HepG2 (cell line): Measurements from ENCODE around the gene CNTN5. TPM values are rescaled to one million over a fixed set of nuclear protein-coding genes. Genes with fewer than 3 reads are reported as not detected.

Source experiments
- ATAC-seq: fragments of 200-7000 bp; cut with Tn5 transposase; 3 replicates; pipeline ENCODE4 v1.9.1; 2020; ENCODE audit warnings: mild to moderate bottlenecking, moderate library complexity
- BruUV-seq: library from RNA; stranded (reverse); fragments of 400-500 nt; replicated peaks from 2 replicates; lab custom pipeline; 2021; lab: Mats Ljungman, UMichigan
- CTCF ChIA-PET: fragments of 300-600 bp; formaldehyde crosslinking; extraction: SDS; loops from one replicate; lab custom pipeline; 2021; ENCODE audit warnings: low total read pairs, inconsistent platforms, low intra/inter-chr PET ratio; lab: Yijun Ruan, JAX
- POLR2A ChIA-PET: fragments of 350-600 bp; sonication (Branson Sonifier 250); formaldehyde crosslinking; loops from one replicate; lab custom pipeline; 2020; ENCODE audit warnings: antibody characterized with exemption, inconsistent platforms; lab: Yijun Ruan, JAX
- DNase-seq: peaks from one replicate; pipeline ENCODE4 v3.0.0-alpha.2; 2015; ENCODE audit warnings: low spot score
- FAIRE-seq: peaks from 3 replicates; lab custom pipeline; 2011; peaks lifted over from hg19 to GRCh38; lab: Jason Lieb, UNC
- H2AFZ ChIP-seq: one replicate; pipeline ENCODE4 v1.6.1; 2011; ENCODE audit warnings: low read length, inconsistent platforms
- H3K27ac ChIP-seq: fragments of 300-600 bp; 3 replicates; pipeline ENCODE4 v1.8.0; 2011; ENCODE audit warnings: mixed run types, mild to moderate bottlenecking, mixed read lengths, low read length, inconsistent platforms; ENCODE audit not compliant: insufficient read depth; ENCODE audit errors: extremely low read length
- H3K27me3 ChIP-seq, 2 experiments: fragments of 200-600 bp in 1 of 2; 2 replicates in 1 of 2; 3 replicates in 1 of 2; pipeline versions ENCODE4 v1.6.0 to v1.8.0; 2011; ENCODE audit warnings: low read length in 2 of 2, mild to moderate bottlenecking in 2 of 2, moderate library complexity in 2 of 2, inconsistent platforms in 1 of 2; ENCODE audit not compliant: insufficient read depth in 2 of 2, control insufficient read depth in 1 of 2
- H3K36me3 ChIP-seq, 2 experiments: fragments of 200-600 bp in 1 of 2; replicated peaks in 1 of 2; 2 replicates in 1 of 2; 3 replicates in 1 of 2; pipeline versions ENCODE4 v1.5.1 to v1.8.0; 2011; ENCODE audit warnings: low read length in 2 of 2, inconsistent platforms in 1 of 2; ENCODE audit not compliant: insufficient read depth in 2 of 2, control insufficient read depth in 1 of 2
- H3K4me1 ChIP-seq: 2 replicates; pipeline ENCODE4 v1.5.1; 2012; ENCODE audit warnings: low read length, inconsistent platforms; ENCODE audit not compliant: insufficient read depth
- H3K4me2 ChIP-seq: 2 replicates; pipeline ENCODE4 v1.6.0; 2011; ENCODE audit warnings: low read depth, low read length, inconsistent platforms
- H3K4me3 ChIP-seq, 3 experiments: fragments of 200-600 bp in 1 of 3; sonication (generic), shearing (Covaris generic) in 1 of 3; replicated peaks in 1 of 3; 2 replicates each; pipeline ENCODE4 v1.5.1; 2011 to 2016; ENCODE audit warnings: low read length in 3 of 3, inconsistent platforms in 2 of 3, low read depth in 2 of 3, mild to moderate bottlenecking in 2 of 3, control low read depth in 1 of 3, mixed read lengths in 1 of 3; ENCODE audit not compliant: insufficient read depth in 1 of 3
- H3K79me2 ChIP-seq: one replicate; pipeline ENCODE4 v1.6.1; 2011; ENCODE audit warnings: low read length, inconsistent platforms; ENCODE audit not compliant: insufficient read depth
- H3K9ac ChIP-seq: 2 replicates; pipeline ENCODE4 v1.6.0; 2011; ENCODE audit warnings: mild to moderate bottlenecking, low read depth, low read length, inconsistent platforms; ENCODE audit not compliant: insufficient read depth
- H3K9me3 ChIP-seq: 2 replicates; pipeline ENCODE4 v1.5.1; 2012; ENCODE audit warnings: mild to moderate bottlenecking, low read length
- H4K20me1 ChIP-seq: 2 replicates; pipeline ENCODE4 v1.6.0; 2011; ENCODE audit warnings: inconsistent platforms, mild to moderate bottlenecking, low read length, moderate library complexity; ENCODE audit not compliant: insufficient read depth
- AHR ChIP-seq: IDR thresholded peaks from 2 replicates; pipeline ENCODE4 v1.6.1; 2018; ENCODE audit warnings: missing genetic modification reagents, missing compliant biosample characterization
- MAFK ChIP-seq, 2 experiments: IDR thresholded peaks in 1 of 2; conservative IDR thresholded peaks in 1 of 2; 2 replicates each; pipeline ENCODE4 v1.6.1; 2011; ENCODE audit warnings: improper control_type of control experiment in 2 of 2, low read length in 2 of 2
- MATR3 ChIP-seq: sonication (generic); formaldehyde crosslinking; IDR thresholded peaks from 2 replicates; pipeline ENCODE4 v1.4.0; 2020; ENCODE audit warnings: missing genetic modification reagents
- NFYB ChIP-seq: sonication (generic); formaldehyde crosslinking; IDR thresholded peaks from 2 replicates; pipeline ENCODE4 v1.4.0; 2020; ENCODE audit warnings: missing genetic modification reagents
- PTBP1 ChIP-seq: fragments of 200-400 bp; formaldehyde crosslinking; IDR thresholded peaks from 2 replicates; pipeline ENCODE4 v1.6.1; 2018; ENCODE audit warnings: low read length, low read depth; ENCODE audit not compliant: poor library complexity, severe bottlenecking
- TCF7L2 ChIP-seq: IDR thresholded peaks from 2 replicates; pipeline ENCODE4 v1.6.1; 2011; ENCODE audit warnings: mild to moderate bottlenecking, low read depth, low read length, moderate library complexity
- ZFP82 ChIP-seq: sonication (generic); formaldehyde crosslinking; IDR thresholded peaks from 2 replicates; pipeline ENCODE4 v1.5.1; 2020; ENCODE audit warnings: mild to moderate bottlenecking, missing genetic modification reagents, borderline replicate concordance
- ZIK1 ChIP-seq: sonication (generic); formaldehyde crosslinking; IDR thresholded peaks from 2 replicates; pipeline ENCODE4 v1.5.0; 2020; ENCODE audit warnings: mild to moderate bottlenecking, low read depth, missing genetic modification reagents, borderline replicate concordance
- ZNF136 ChIP-seq: sonication (generic); formaldehyde crosslinking; IDR thresholded peaks from 2 replicates; pipeline ENCODE4 v1.8.1; 2022; ENCODE audit warnings: low read depth, mild to moderate bottlenecking, moderate library complexity, missing genetic modification reagents
- ZNF224 ChIP-seq: sonication (generic); formaldehyde crosslinking; IDR thresholded peaks from 2 replicates; pipeline ENCODE4 v1.5.0; 2020; ENCODE audit warnings: mild to moderate bottlenecking, missing genetic modification reagents
- ZNF256 ChIP-seq: sonication (generic); formaldehyde crosslinking; conservative IDR thresholded peaks from 2 replicates; pipeline ENCODE4 v1.4.0; 2020; ENCODE audit warnings: missing genetic modification reagents
- ZNF850 ChIP-seq: sonication (generic); formaldehyde crosslinking; conservative IDR thresholded peaks from 2 replicates; pipeline ENCODE4 v1.9.0; 2021; ENCODE audit warnings: mild to moderate bottlenecking, missing genetic modification reagents
- WGBS: methylation state at CpG from one replicate; pipeline ENCODE4 v1.1.6; 2017; ENCODE audit warnings: low lambda C conversion rate; 5-methylcytosine and 5-hydroxymethylcytosine counted together
- in situ Hi-C: cut with HindIII; loops from 2 replicates; pipeline ENCODE4 v1.10.0; 2017; ENCODE audit warnings: low pct_unique_long_range_greater_than_20kb; ENCODE audit not compliant: extremely low pct_ligation_motif_present
- intact Hi-C: fragments of 100-400 bp; cut with micrococcal nuclease; formaldehyde crosslinking; loops from one replicate; pipeline ENCODE4 v1.10.0; 2022; ENCODE audit not compliant: unreplicated experiment
- polyA plus RNA-seq, 8 experiments: library from polyadenylated mRNA; depleted of rRNA in 3 of 8; stranded (reverse) in 7 of 8; unstranded in 1 of 8; fragments of >200 nt; fragmentation: Illumina TruSeq in 4 of 8; extraction: Trizol in 4 of 8; gene quantifications; 2 replicates each; pipeline versions ENCODE4 v1.2.1 to v1.2.3, GENCODE V29; 2011 to 2016; ENCODE audit warnings: low read depth in 4 of 8, missing spikeins in 1 of 8, mixed read lengths in 1 of 8; ENCODE audit not compliant: insufficient read depth in 1 of 8
- total RNA-seq, 5 experiments: library from RNA; depleted of rRNA; stranded (reverse); fragments of >200 nt; fragmentation: Illumina TruSeq; extraction: Trizol; gene quantifications; 2 replicates each; pipeline ENCODE4 v1.2.3, GENCODE V29; 2016; ENCODE audit warnings: low read depth in 1 of 5
- TF ChIP-seq, protein P1 (sequence below): sonication (generic); formaldehyde crosslinking; IDR thresholded peaks from 2 replicates; pipeline ENCODE4 v1.5.0; 2020; ENCODE audit warnings: mild to moderate bottlenecking, missing genetic modification reagents
- TF ChIP-seq, protein P2 (sequence below): fragments of 450-650 bp; IDR thresholded peaks from 2 replicates; pipeline ENCODE4 v1.6.1; 2017
- TF ChIP-seq, protein P3 (sequence below): sonication (generic); formaldehyde crosslinking; IDR thresholded peaks from 2 replicates; pipeline ENCODE4 v1.4.0; 2020; ENCODE audit warnings: mild to moderate bottlenecking, missing genetic modification reagents
- TF ChIP-seq, protein P4 (sequence below): IDR thresholded peaks from 2 replicates; pipeline ENCODE4 v1.6.1; 2016; ENCODE audit warnings: low read depth, control low read depth
- TF ChIP-seq, protein P5 (sequence below): sonication (generic); formaldehyde crosslinking; IDR thresholded peaks from 2 replicates; pipeline ENCODE4 v1.4.0; 2020; ENCODE audit warnings: missing genetic modification reagents; ENCODE audit errors: not compliant biosample characterization

Gene CNTN5
- total and polyA plus RNA-seq, 2 of the 13 experiments (the other 11 are each of a cell fraction or from before 2014, with no cell fraction given) = not detected

DNA sequence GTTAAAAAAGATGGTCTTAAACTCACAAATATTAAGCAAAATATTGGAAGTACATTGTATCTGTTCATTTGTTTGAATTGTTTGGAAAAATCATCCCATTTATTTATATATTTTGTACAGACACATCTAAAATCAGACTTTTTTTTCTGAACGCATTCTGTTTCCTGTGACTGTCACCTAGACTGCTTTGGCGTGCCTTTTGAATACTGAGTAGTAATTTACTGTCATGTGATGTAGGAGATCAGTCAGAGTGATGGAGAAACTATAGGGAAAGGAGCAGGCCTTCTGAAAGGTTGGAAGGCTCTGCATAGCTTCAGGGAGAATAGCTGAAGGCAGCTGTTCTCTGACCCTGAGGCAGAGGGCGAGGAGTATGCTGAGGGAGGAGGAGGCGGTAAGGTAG, 1214.3 kb downstream of the CNTN5 start (continued):
- TF ChIP-seq, protein P1, sequence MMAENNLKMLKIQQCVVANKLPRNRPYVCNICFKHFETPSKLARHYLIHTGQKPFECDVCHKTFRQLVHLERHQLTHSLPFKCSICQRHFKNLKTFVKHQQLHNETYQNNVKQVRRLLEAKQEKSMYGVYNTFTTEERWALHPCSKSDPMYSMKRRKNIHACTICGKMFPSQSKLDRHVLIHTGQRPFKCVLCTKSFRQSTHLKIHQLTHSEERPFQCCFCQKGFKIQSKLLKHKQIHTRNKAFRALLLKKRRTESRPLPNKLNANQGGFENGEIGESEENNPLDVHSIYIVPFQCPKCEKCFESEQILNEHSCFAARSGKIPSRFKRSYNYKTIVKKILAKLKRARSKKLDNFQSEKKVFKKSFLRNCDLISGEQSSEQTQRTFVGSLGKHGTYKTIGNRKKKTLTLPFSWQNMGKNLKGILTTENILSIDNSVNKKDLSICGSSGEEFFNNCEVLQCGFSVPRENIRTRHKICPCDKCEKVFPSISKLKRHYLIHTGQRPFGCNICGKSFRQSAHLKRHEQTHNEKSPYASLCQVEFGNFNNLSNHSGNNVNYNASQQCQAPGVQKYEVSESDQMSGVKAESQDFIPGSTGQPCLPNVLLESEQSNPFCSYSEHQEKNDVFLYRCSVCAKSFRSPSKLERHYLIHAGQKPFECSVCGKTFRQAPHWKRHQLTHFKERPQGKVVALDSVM = no peak

DNA sequence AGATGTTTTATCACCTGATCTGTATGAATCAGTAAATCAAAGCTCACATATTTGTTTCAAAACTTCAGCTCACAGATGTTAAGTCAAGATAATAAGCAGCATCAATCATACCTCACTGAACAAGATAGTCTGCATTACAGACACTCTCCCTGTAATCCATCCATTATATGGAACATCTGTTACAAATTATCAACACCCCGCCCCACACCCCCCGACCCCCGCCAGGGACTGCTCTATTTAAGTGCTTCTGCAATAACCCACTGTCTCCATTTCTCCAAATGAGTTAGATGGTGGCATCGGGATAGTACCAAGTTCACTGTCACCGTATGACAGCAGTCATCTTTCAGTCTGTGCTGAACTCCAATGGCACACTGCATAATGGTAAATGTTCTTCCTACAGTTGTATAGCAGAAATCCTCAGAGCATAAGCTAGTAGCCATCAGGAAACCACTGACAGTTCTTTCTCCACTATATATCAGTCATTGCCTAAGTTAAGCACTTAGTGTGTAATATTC, 1219.3 kb downstream of the CNTN5 start:
- ATAC-seq = no peak
- in situ Hi-C loops = no loop called here
- Histone ChIP-seq H3K27me3 (no peaks in the 10 kb centered on the region), H4K20me1 (no peaks in the 10 kb centered on the region), H3K27ac (no peak overlapping the region), H2AFZ (no peak overlapping the region), H3K79me2 (no peaks in the 10 kb centered on the region), H3K9ac (no peak overlapping the region), H3K4me1 (no peaks in the 10 kb centered on the region), H3K4me3 (no peak overlapping the region), H3K36me3 (no peaks in the 10 kb centered on the region), H3K4me2 (no peak overlapping the region), H3K9me3 (no peaks in the 10 kb centered on the region)
- intact Hi-C loops = no loop called here
- no TSS peak for BruUV-seq
- FAIRE-seq = no peak
- TF ChIP-seq ZIK1 (CRISPR knock-in tag) = no peak
- TF ChIP-seq ZNF850 (CRISPR knock-in tag) = no peak
- TF ChIP-seq NFYB (CRISPR knock-in tag) = no peak
- TF ChIP-seq AHR (CRISPR knock-in tag) = no peak
- TF ChIP-seq TCF7L2 = no peak
- TF ChIP-seq, protein P2, sequence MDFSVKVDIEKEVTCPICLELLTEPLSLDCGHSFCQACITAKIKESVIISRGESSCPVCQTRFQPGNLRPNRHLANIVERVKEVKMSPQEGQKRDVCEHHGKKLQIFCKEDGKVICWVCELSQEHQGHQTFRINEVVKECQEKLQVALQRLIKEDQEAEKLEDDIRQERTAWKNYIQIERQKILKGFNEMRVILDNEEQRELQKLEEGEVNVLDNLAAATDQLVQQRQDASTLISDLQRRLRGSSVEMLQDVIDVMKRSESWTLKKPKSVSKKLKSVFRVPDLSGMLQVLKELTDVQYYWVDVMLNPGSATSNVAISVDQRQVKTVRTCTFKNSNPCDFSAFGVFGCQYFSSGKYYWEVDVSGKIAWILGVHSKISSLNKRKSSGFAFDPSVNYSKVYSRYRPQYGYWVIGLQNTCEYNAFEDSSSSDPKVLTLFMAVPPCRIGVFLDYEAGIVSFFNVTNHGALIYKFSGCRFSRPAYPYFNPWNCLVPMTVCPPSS = no peak
- no peak for TF ChIP-seq ZNF224
- TF ChIP-seq, protein P3, sequence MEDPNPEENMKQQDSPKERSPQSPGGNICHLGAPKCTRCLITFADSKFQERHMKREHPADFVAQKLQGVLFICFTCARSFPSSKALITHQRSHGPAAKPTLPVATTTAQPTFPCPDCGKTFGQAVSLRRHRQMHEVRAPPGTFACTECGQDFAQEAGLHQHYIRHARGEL (CRISPR knock-in tag) = no peak
- TF ChIP-seq PTBP1 = no peak
- no peak for TF ChIP-seq MATR3 (CRISPR knock-in tag)
- TF ChIP-seq, protein P4, sequence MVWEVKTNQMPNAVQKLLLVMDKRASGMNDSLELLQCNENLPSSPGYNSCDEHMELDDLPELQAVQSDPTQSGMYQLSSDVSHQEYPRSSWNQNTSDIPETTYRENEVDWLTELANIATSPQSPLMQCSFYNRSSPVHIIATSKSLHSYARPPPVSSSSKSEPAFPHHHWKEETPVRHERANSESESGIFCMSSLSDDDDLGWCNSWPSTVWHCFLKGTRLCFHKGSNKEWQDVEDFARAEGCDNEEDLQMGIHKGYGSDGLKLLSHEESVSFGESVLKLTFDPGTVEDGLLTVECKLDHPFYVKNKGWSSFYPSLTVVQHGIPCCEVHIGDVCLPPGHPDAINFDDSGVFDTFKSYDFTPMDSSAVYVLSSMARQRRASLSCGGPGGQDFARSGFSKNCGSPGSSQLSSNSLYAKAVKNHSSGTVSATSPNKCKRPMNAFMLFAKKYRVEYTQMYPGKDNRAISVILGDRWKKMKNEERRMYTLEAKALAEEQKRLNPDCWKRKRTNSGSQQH (CRISPR knock-in tag) = no peak
- no peak for TF ChIP-seq MAFK (conservative IDR thresholded peaks at IDR 0.05 in 1 of 2, IDR thresholded peaks at IDR 0.05 in 1 of 2; ENCODE audit: low read length in 2 of 2)
- TF ChIP-seq ZNF136 (CRISPR knock-in tag) = no peak
- TF ChIP-seq, protein P5, sequence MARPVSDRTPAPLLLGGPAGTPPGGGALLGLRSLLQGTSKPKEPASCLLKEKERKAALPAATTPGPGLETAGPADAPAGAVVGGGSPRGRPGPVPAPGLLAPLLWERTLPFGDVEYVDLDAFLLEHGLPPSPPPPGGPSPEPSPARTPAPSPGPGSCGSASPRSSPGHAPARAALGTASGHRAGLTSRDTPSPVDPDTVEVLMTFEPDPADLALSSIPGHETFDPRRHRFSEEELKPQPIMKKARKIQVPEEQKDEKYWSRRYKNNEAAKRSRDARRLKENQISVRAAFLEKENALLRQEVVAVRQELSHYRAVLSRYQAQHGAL (CRISPR knock-in tag) = no peak
- no peak for TF ChIP-seq ZNF256 (CRISPR knock-in tag)
- no peak for TF ChIP-seq ZFP82 (CRISPR knock-in tag)
- ChIA-PET POLR2A (no interaction called here), CTCF (no interaction called here)
- DNase-seq = no peak
- WGBS = 4% methylated on average over 4 of the region's 5 CpGs
